NB4 (cell line): Measurements from ENCODE around the gene OR6K3.

Experiments
- MYC ChIP-seq: IDR thresholded peaks from 2 replicates; pipeline ENCODE4 v1.6.1; 2011; ENCODE audit warnings: low read depth, low read length
- POLR2A ChIP-seq: IDR thresholded peaks from 2 replicates; pipeline ENCODE4 v1.6.1; 2011; ENCODE audit warnings: mild to moderate bottlenecking; ENCODE audit not compliant: insufficient read length; ENCODE audit errors: extremely low read depth
- TF ChIP-seq, protein P1 (sequence below): IDR thresholded peaks from one replicate; pipeline ENCODE4 v1.5.1; 2012; ENCODE audit warnings: low read depth, low read length
- TF ChIP-seq, protein P2 (sequence below): IDR thresholded peaks from 2 replicates; pipeline ENCODE4 v1.6.1; 2011; ENCODE audit warnings: low read depth, low read length

DNA sequence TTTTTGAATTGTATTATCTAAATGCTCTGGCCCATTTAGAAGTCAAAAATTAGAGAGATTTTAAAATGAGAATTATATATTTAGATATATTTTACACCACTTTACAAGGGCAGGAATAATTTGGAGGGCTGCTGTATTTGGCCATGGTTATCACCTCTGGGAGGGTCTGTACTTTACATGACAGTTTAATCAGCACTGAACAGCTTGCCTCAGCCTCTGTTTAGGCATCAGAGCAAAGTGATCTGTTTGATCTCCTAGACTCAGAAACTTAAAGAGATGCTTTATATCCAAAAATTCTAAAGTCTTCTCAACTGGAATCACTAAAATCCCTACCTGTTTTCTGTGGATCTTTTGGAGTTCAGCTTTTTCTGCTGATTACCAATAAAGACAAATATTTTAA is 28.6 kb downstream of the OR6K3 start:
- TF ChIP-seq, protein P1, sequence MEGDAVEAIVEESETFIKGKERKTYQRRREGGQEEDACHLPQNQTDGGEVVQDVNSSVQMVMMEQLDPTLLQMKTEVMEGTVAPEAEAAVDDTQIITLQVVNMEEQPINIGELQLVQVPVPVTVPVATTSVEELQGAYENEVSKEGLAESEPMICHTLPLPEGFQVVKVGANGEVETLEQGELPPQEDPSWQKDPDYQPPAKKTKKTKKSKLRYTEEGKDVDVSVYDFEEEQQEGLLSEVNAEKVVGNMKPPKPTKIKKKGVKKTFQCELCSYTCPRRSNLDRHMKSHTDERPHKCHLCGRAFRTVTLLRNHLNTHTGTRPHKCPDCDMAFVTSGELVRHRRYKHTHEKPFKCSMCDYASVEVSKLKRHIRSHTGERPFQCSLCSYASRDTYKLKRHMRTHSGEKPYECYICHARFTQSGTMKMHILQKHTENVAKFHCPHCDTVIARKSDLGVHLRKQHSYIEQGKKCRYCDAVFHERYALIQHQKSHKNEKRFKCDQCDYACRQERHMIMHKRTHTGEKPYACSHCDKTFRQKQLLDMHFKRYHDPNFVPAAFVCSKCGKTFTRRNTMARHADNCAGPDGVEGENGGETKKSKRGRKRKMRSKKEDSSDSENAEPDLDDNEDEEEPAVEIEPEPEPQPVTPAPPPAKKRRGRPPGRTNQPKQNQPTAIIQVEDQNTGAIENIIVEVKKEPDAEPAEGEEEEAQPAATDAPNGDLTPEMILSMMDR = no peak
- TF ChIP-seq MYC = no peak
- no peak for TF ChIP-seq POLR2A
- TF ChIP-seq, protein P2, sequence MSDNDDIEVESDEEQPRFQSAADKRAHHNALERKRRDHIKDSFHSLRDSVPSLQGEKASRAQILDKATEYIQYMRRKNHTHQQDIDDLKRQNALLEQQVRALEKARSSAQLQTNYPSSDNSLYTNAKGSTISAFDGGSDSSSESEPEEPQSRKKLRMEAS = no peak
